Activated naive CD8-positive, alpha-beta T cell treated with anti-CD3 and anti-CD28 coated beads, Interleukin-2, amount 10 ng/mL, durations not matched to agents 7 days and 5 days (primary cell): ENCODE data around the gene PTPRD. TPM values are rescaled to one million over a fixed set of nuclear protein-coding genes. Genes with fewer than 3 reads are reported as not detected.
"Not testable (repeated sequence)": the region's sequence is repeated elsewhere in the genome, so short reads cannot be mapped to it uniquely, and the experiment has no call there.

Experiments
- ATAC-seq: fragments of 150-1000 bp; cut with Tn5 transposase; one replicate; pipeline ENCODE4 v1.10.0; 2021; ENCODE audit warnings: low read depth, moderate library complexity
- POLR2A ChIA-PET: fragments of 350-600 bp; sonication (Branson Sonifier 250); formaldehyde crosslinking; loops from one replicate; lab custom pipeline; 2021; ENCODE audit warnings: antibody characterized with exemption; lab: Charles Lee
- DNase-seq: peaks from one replicate; pipeline ENCODE4 v3.0.0; 2021
- H3K27ac Mint-ChIP-seq: one replicate; pipeline ENCODE4 v1.8.0; 2022; ENCODE audit warnings: mild to moderate bottlenecking, mixed read lengths
- H3K27me3 Mint-ChIP-seq: one replicate; pipeline ENCODE4 v1.8.0; 2022; ENCODE audit warnings: mild to moderate bottlenecking, moderate library complexity, mixed read lengths
- H3K36me3 Mint-ChIP-seq: one replicate; pipeline ENCODE4 v1.8.0; 2021; ENCODE audit warnings: mild to moderate bottlenecking, mixed read lengths
- H3K4me1 Mint-ChIP-seq: one replicate; pipeline ENCODE4 v1.8.0; 2021; ENCODE audit warnings: mixed read lengths
- H3K4me3 Mint-ChIP-seq: one replicate; pipeline ENCODE4 v1.8.0; 2022; ENCODE audit warnings: mild to moderate bottlenecking, moderate library complexity, mixed read lengths
- H3K9me3 Mint-ChIP-seq: one replicate; pipeline ENCODE4 v1.8.0; 2021; ENCODE audit warnings: mixed read lengths
- total RNA-seq, 2 experiments: library from RNA; stranded (reverse); gene quantifications; one replicate each; pipeline ENCODE4 v1.2.3, GENCODE V29; 2021

PTPRD gene
- total RNA-seq, 2 experiments from 2014 or later: not detected

- Mint-ChIP-seq H3K36me3 (no peaks in the 10 kb centered on the region), H3K4me1 (no peaks in the 10 kb centered on the region), H3K27me3 (no peaks in the 10 kb centered on the region), H3K4me3 (no peak overlapping the region), H3K27ac (no peak overlapping the region), H3K9me3 (no peaks in the 10 kb centered on the region)
- ATAC-seq: no peak
- POLR2A ChIA-PET: no interaction called here
- DNase-seq: no peak
These were observed 642.3 kb downstream of the PTPRD start for GRCh38 chr9:9970514-9970913.

GRCh38 chr9:9963841-9964240 is 649.0 kb downstream of the PTPRD start:
- DNase-seq (no peak), ATAC-seq (no peak)
- no peaks in the 10 kb centered on the region for H3K9me3 Mint-ChIP-seq
- no peak overlapping the region for H3K27ac Mint-ChIP-seq
- H3K27me3 Mint-ChIP-seq: no peaks in the 10 kb centered on the region
- H3K4me1 Mint-ChIP-seq: no peaks in the 10 kb centered on the region
- no peaks in the 10 kb centered on the region for H3K36me3 Mint-ChIP-seq
- POLR2A ChIA-PET: no interaction called here
- H3K4me3 Mint-ChIP-seq: no peak overlapping the region

- no peaks in the 10 kb centered on the region for H3K27me3 Mint-ChIP-seq
- no peaks in the 10 kb centered on the region for H3K4me1 Mint-ChIP-seq
- no peak for DNase-seq
- no peaks in the 10 kb centered on the region for H3K36me3 Mint-ChIP-seq
- H3K9me3 Mint-ChIP-seq: no peaks in the 10 kb centered on the region
- POLR2A ChIA-PET: no interaction called here
- H3K27ac Mint-ChIP-seq: no peak overlapping the region
- ATAC-seq: no peak
- no peak overlapping the region for H3K4me3 Mint-ChIP-seq
These were observed 650.9 kb downstream of the PTPRD start for GRCh38 chr9:9961934-9962333.

GRCh38 chr9:9961487-9961886 is 651.3 kb downstream of the PTPRD start:
- DNase-seq (no peak), ATAC-seq (no peak)
- no peaks in the 10 kb centered on the region for H3K36me3 Mint-ChIP-seq
- POLR2A ChIA-PET: no interaction called here
- no peak overlapping the region for H3K27ac Mint-ChIP-seq
- no peaks in the 10 kb centered on the region for H3K4me1 Mint-ChIP-seq
- no peaks in the 10 kb centered on the region for H3K27me3 Mint-ChIP-seq
- no peak overlapping the region for H3K4me3 Mint-ChIP-seq
- no peaks in the 10 kb centered on the region for H3K9me3 Mint-ChIP-seq

- H3K4me3 Mint-ChIP-seq: no peak overlapping the region
- no peaks in the 10 kb centered on the region for H3K27me3 Mint-ChIP-seq
- no peak for DNase-seq
- no peaks in the 10 kb centered on the region for H3K36me3 Mint-ChIP-seq
- POLR2A ChIA-PET: no interaction called here
- no peaks in the 10 kb centered on the region for H3K4me1 Mint-ChIP-seq
- no peak overlapping the region for H3K27ac Mint-ChIP-seq
- no peak for ATAC-seq
- H3K9me3 Mint-ChIP-seq: no peaks in the 10 kb centered on the region
These were observed 661.1 kb downstream of the PTPRD start for GRCh38 chr9:9951556-9952160.

- H3K27ac Mint-ChIP-seq: no peak overlapping the region
- no peaks in the 10 kb centered on the region for H3K27me3 Mint-ChIP-seq
- no peaks in the 10 kb centered on the region for H3K36me3 Mint-ChIP-seq
- H3K4me1 Mint-ChIP-seq: no peaks in the 10 kb centered on the region
- ATAC-seq (no peak), DNase-seq (no peak)
- H3K9me3 Mint-ChIP-seq: no peaks in the 10 kb centered on the region
- no peak overlapping the region for H3K4me3 Mint-ChIP-seq
- POLR2A ChIA-PET: no interaction called here
These were observed 662.0 kb downstream of the PTPRD start for GRCh38 chr9:9950813-9951212.

- Mint-ChIP-seq H3K4me1 (no peaks in the 10 kb centered on the region), H3K4me3 (no peak overlapping the region), H3K36me3 (no peaks in the 10 kb centered on the region), H3K9me3 (no peaks in the 10 kb centered on the region), H3K27ac (no peak overlapping the region), H3K27me3 (no peaks in the 10 kb centered on the region)
- DNase-seq (no peak), ATAC-seq (no peak)
- POLR2A ChIA-PET: no interaction called here
These were observed 662.8 kb downstream of the PTPRD start for GRCh38 chr9:9949978-9950377.

GRCh38 chr9:9949368-9949767 is 663.4 kb downstream of the PTPRD start:
- Mint-ChIP-seq H3K27me3 (no peaks in the 10 kb centered on the region), H3K27ac (no peak overlapping the region), H3K4me3 (no peak overlapping the region), H3K9me3 (no peaks in the 10 kb centered on the region), H3K36me3 (no peaks in the 10 kb centered on the region), H3K4me1 (no peaks in the 10 kb centered on the region)
- no peak for DNase-seq
- POLR2A ChIA-PET: no interaction called here
- ATAC-seq: no peak

GRCh38 chr9:9945966-9946365 is 666.8 kb downstream of the PTPRD start:
- no peaks in the 10 kb centered on the region for H3K36me3 Mint-ChIP-seq
- POLR2A ChIA-PET: no interaction called here
- H3K27ac Mint-ChIP-seq: no peak overlapping the region
- no peaks in the 10 kb centered on the region for H3K9me3 Mint-ChIP-seq
- H3K4me3 Mint-ChIP-seq: no peak overlapping the region
- no peaks in the 10 kb centered on the region for H3K27me3 Mint-ChIP-seq
- DNase-seq (no peak), ATAC-seq (no peak)
- no peaks in the 10 kb centered on the region for H3K4me1 Mint-ChIP-seq

GRCh38 chr9:9942764-9943424 is 669.9 kb downstream of the PTPRD start:
- H3K9me3 Mint-ChIP-seq: no peaks in the 10 kb centered on the region
- peak; percentile 44 for DNase-seq
- no peak overlapping the region for H3K4me3 Mint-ChIP-seq
- POLR2A ChIA-PET: no interaction called here
- ATAC-seq: peak; percentile 61
- no peaks in the 10 kb centered on the region for H3K27me3 Mint-ChIP-seq
- no peaks in the 10 kb centered on the region for H3K36me3 Mint-ChIP-seq
- no peak overlapping the region for H3K27ac Mint-ChIP-seq
- H3K4me1 Mint-ChIP-seq: no peaks in the 10 kb centered on the region

- H3K27me3 Mint-ChIP-seq: no peaks in the 10 kb centered on the region
- H3K4me1 Mint-ChIP-seq: no peaks in the 10 kb centered on the region
- POLR2A ChIA-PET: no interaction called here
- no peak overlapping the region for H3K27ac Mint-ChIP-seq
- DNase-seq (no peak), ATAC-seq (no peak)
- no peak overlapping the region for H3K4me3 Mint-ChIP-seq
- H3K9me3 Mint-ChIP-seq: no peaks in the 10 kb centered on the region
- no peaks in the 10 kb centered on the region for H3K36me3 Mint-ChIP-seq
These were observed 674.4 kb downstream of the PTPRD start for GRCh38 chr9:9938432-9938831.

- ATAC-seq, H3K4me1 Mint-ChIP-seq, POLR2A ChIA-PET, DNase-seq, H3K4me3 Mint-ChIP-seq, H3K36me3 Mint-ChIP-seq, H3K27ac Mint-ChIP-seq, H3K9me3 Mint-ChIP-seq, H3K27me3 Mint-ChIP-seq: not testable (repeated sequence)
These were observed 681.3 kb downstream of the PTPRD start for GRCh38 chr9:9931464-9931863.

- POLR2A ChIA-PET: no interaction called here
- Mint-ChIP-seq H3K4me1 (peaks cover 1% of the 10 kb centered on the region), H3K9me3 (no peaks in the 10 kb centered on the region), H3K27me3 (peaks cover 2% of the 10 kb centered on the region), H3K36me3 (no peaks in the 10 kb centered on the region), H3K27ac (no peak overlapping the region), H3K4me3 (peak overlapping the region; percentile 57)
- no peak for DNase-seq
- no peak for ATAC-seq
These were observed 688.4 kb downstream of the PTPRD start for GRCh38 chr9:9924376-9924775.

- no peak for DNase-seq
- ATAC-seq: no peak
- Mint-ChIP-seq H3K4me3 (no peak overlapping the region), H3K4me1 (peaks cover 1% of the 10 kb centered on the region), H3K36me3 (no peaks in the 10 kb centered on the region), H3K27ac (no peak overlapping the region), H3K27me3 (no peaks in the 10 kb centered on the region), H3K9me3 (no peaks in the 10 kb centered on the region)
- POLR2A ChIA-PET: no interaction called here
These were observed 691.0 kb downstream of the PTPRD start for GRCh38 chr9:9921805-9922204.
